K562 (cell line): ENCODE results near the gene HINT3. TPM values are rescaled to one million over a fixed set of nuclear protein-coding genes. Genes with fewer than 3 reads are reported as not detected.

Source experiments
- ATAC-seq: fragments of 200-7000 bp; cut with Tn5 transposase; 3 replicates; pipeline ENCODE4 v1.9.1; 2020; ENCODE audit warnings: moderate library complexity
- Bru-seq: library from RNA; stranded (reverse); fragments of 400-500 nt; gene quantifications from one replicate; lab custom pipeline; 2021; lab: Mats Ljungman, UMichigan
- BruChase-seq, 2 experiments: library from RNA; stranded (reverse); fragments of 400-500 nt; gene quantifications; one replicate each; lab custom pipeline; 2021; lab: Mats Ljungman, UMichigan
- BruUV-seq: library from RNA; stranded (reverse); fragments of 400-500 nt; replicated peaks from 2 replicates; lab custom pipeline; 2021; lab: Mats Ljungman, UMichigan
- CTCF ChIA-PET: fragments of 300-600 bp; formaldehyde crosslinking; extraction: SDS; loops from one replicate; lab custom pipeline; 2021; ENCODE audit warnings: low intra/inter-chr PET ratio; lab: Yijun Ruan, JAX
- POLR2A ChIA-PET: fragments of 300-600, 350-650 bp; sonication (Branson Sonifier 250); formaldehyde crosslinking; extraction: SDS; loops from one replicate; lab custom pipeline; 2021; ENCODE audit warnings: antibody characterized with exemption, inconsistent platforms; lab: Yijun Ruan, JAX
- DNase-seq, 4 experiments: peaks; one replicate each; pipeline versions ENCODE4 v3.0.0 to v3.0.0-alpha.2; 2011 to 2018; ENCODE audit warnings: low spot score in 3 of 4, mixed read lengths in 3 of 4; ENCODE audit errors: extremely low read depth in 1 of 4
- FAIRE-seq: peaks from 2 replicates; lab custom pipeline; 2011; peaks lifted over from hg19 to GRCh38; lab: Jason Lieb, UNC
- H2AFZ ChIP-seq: 2 replicates; pipeline ENCODE4 v1.6.0; 2011; ENCODE audit warnings: low read depth, low read length, control low read depth, inconsistent platforms
- H3K27ac ChIP-seq: fragments of 200-600 bp; 3 replicates; pipeline ENCODE4 v1.8.0; 2011; ENCODE audit warnings: low read depth, mild to moderate bottlenecking, control low read depth, inconsistent platforms, low read length, moderate library complexity, mixed read lengths; ENCODE audit errors: extremely low read depth
- H3K27me3 ChIP-seq, 2 experiments: fragments of 300-600 bp in 1 of 2; 2 replicates in 1 of 2; 3 replicates in 1 of 2; pipeline versions ENCODE4 v1.6.0 to v1.8.0; 2011; ENCODE audit warnings: inconsistent platforms in 2 of 2, low read length in 2 of 2, mild to moderate bottlenecking in 1 of 2, mixed read lengths in 1 of 2, moderate library complexity in 1 of 2; ENCODE audit not compliant: control insufficient read depth in 2 of 2, insufficient read depth in 2 of 2
- H3K36me3 ChIP-seq: fragments of 300-600 bp; 3 replicates; pipeline ENCODE4 v1.8.0; 2011; ENCODE audit warnings: mild to moderate bottlenecking, low read length, inconsistent platforms; ENCODE audit not compliant: control insufficient read depth, insufficient read depth
- H3K4me1 ChIP-seq, 2 experiments: fragments of 200-600 bp in 1 of 2; replicated peaks in 1 of 2; 2 replicates in 1 of 2; 3 replicates in 1 of 2; pipeline versions ENCODE4 v1.5.1 to v1.8.0; 2011; ENCODE audit warnings: inconsistent platforms in 2 of 2, low read length in 2 of 2, mild to moderate bottlenecking in 1 of 2, mixed read lengths in 1 of 2, moderate library complexity in 1 of 2; ENCODE audit not compliant: control insufficient read depth in 2 of 2, insufficient read depth in 2 of 2
- H3K4me2 ChIP-seq: 2 replicates; pipeline ENCODE4 v1.6.1; 2011; ENCODE audit warnings: low read length, control low read depth, inconsistent platforms, mixed read lengths; ENCODE audit not compliant: insufficient read depth
- H3K4me3 ChIP-seq: fragments of 200-600 bp; sonication (generic), shearing (Covaris generic); 2 replicates; pipeline ENCODE4 v1.5.1; 2016; ENCODE audit warnings: control low read depth, inconsistent platforms
- H3K79me2 ChIP-seq: fragments of 200-600 bp; 3 replicates; pipeline ENCODE4 v1.8.0; 2011; ENCODE audit warnings: low read length, inconsistent platforms; ENCODE audit not compliant: control insufficient read depth, insufficient read depth
- H3K9ac ChIP-seq, 2 experiments: 2 replicates each; pipeline versions ENCODE4 v1.6.0 to v1.6.1; 2011; ENCODE audit warnings: low read depth in 2 of 2, low read length in 2 of 2, control low read depth in 1 of 2, inconsistent platforms in 1 of 2, mild to moderate bottlenecking in 1 of 2, mixed read lengths in 1 of 2; ENCODE audit not compliant: insufficient read depth in 1 of 2
- H3K9me1 ChIP-seq: one replicate; pipeline ENCODE4 v1.6.0; 2011; ENCODE audit warnings: inconsistent platforms, mild to moderate bottlenecking, low read length, moderate library complexity; ENCODE audit not compliant: control insufficient read depth, insufficient read depth
- H3K9me3 ChIP-seq: replicated peaks from 2 replicates; pipeline ENCODE4 v1.5.1; 2011; ENCODE audit warnings: low read depth, low read length, inconsistent platforms; ENCODE audit not compliant: control insufficient read depth, insufficient read depth
- H4K20me1 ChIP-seq: replicated peaks from 2 replicates; pipeline ENCODE4 v1.6.1; 2011; ENCODE audit warnings: low read length, inconsistent platforms, mixed read lengths; ENCODE audit not compliant: control insufficient read depth, insufficient read depth
- E2F5 ChIP-seq: sonication (generic); formaldehyde crosslinking; IDR thresholded peaks from 2 replicates; pipeline ENCODE4 v1.8.0; 2022; ENCODE audit warnings: mild to moderate bottlenecking, missing genetic modification reagents
- E2F6 ChIP-seq, 2 experiments: IDR thresholded peaks; 2 replicates each; pipeline ENCODE4 v1.6.1; 2011; ENCODE audit warnings: borderline replicate concordance in 1 of 2, control low read depth in 1 of 2, low read depth in 1 of 2, low read length in 1 of 2, mild to moderate bottlenecking in 1 of 2, mixed read lengths in 1 of 2, moderate library complexity in 1 of 2; ENCODE audit not compliant: insufficient read depth in 1 of 2, insufficient read length in 1 of 2, poor library complexity in 1 of 2, severe bottlenecking in 1 of 2; ENCODE audit errors: extremely low read depth in 1 of 2
- SRSF9 ChIP-seq: fragments of 200-400 bp; formaldehyde crosslinking; IDR thresholded peaks from 2 replicates; pipeline ENCODE4 v1.6.1; 2017; ENCODE audit warnings: low read depth, low read length, borderline replicate concordance
- TRIM25 ChIP-seq: fragments of 450-650 bp; IDR thresholded peaks from 2 replicates; pipeline ENCODE4 v1.7.0; 2016; ENCODE audit warnings: borderline replicate concordance
- WGBS: fragments of 100-300 bp; shearing (Covaris generic); methylation state at CpG from one replicate; pipeline ENCODE4 v1.1.6; 2016; ENCODE audit warnings: low coverage, mixed read lengths; ENCODE audit not compliant: insufficient coverage; ENCODE audit errors: missing lambda C conversion rate; 5-methylcytosine and 5-hydroxymethylcytosine counted together
- in situ Hi-C: fragments of 300-500 bp; cut with MboI; formaldehyde crosslinking; loops from 4 replicates; pipeline ENCODE4 v1.15.0; 2018; ENCODE audit warnings: inconsistent platforms, mixed read lengths
- intact Hi-C: fragments of 100-400 bp; cut with micrococcal nuclease; formaldehyde crosslinking; loops from 2 replicates; pipeline ENCODE4 v1.14.2; 2022
- long read RNA-seq, 3 experiments: library from polyadenylated mRNA in 2 of 3; library from RNA in 1 of 3; unstranded in 2 of 3; stranded (forward) in 1 of 3; transcript quantifications; one replicate each; pipeline ENCODE4 v2.0.0, GENCODE V29; 2019 to 2022
- polyA minus RNA-seq, 3 experiments: library from RNA; depleted of rRNA, polyadenylated mRNA; stranded (reverse); fragments of >200 nt; gene quantifications; 2 replicates each; pipeline ENCODE4 v1.2.3, GENCODE V29; 2011
- polyA plus RNA-seq, 8 experiments: library from polyadenylated mRNA; depleted of rRNA in 4 of 8; stranded (reverse) in 5 of 8; unstranded in 3 of 8; fragments of >200 nt; fragmentation: Nextera tagmentation in 2 of 8; fragmentation: Illumina TruSeq in 1 of 8; extraction: Ambion mirVana in 2 of 8; extraction: Trizol in 1 of 8; gene quantifications; 2 replicates each; pipeline versions ENCODE4 v1.2.1 to v1.2.3, GENCODE V29; 2011 to 2014; ENCODE audit warnings: inconsistent platforms in 1 of 8, missing spikeins in 1 of 8
- total RNA-seq, 7 experiments: library from RNA; depleted of rRNA in 6 of 7; stranded (reverse); fragments of >200 nt in 6 of 7; fragmentation: Illumina TruSeq in 2 of 7; extraction: Trizol in 2 of 7; gene quantifications; 2 replicates each; pipeline versions ENCODE4 v1.2.1 to v1.2.3, GENCODE V29; 2011 to 2021; ENCODE audit warnings: low replicate concordance in 1 of 7

Gene HINT3
- total RNA-seq (2011; cell fraction: chromatin; rRNA removed; ENCODE audit: low replicate concordance) = 1.1 and 2.9 TPM in 2 replicates
- 1.2 and 1.3 TPM in 2 replicates for total RNA-seq (2011; cell fraction: nucleolus; rRNA removed)
- total RNA-seq (2011; cell fraction: nucleoplasm; rRNA removed) = 2.2 and 4.0 TPM in 2 replicates
- 11.8 and 13.7 TPM in 2 replicates for total RNA-seq (2014; rRNA removed)
- total RNA-seq (2014; rRNA removed; fragmentation: Illumina TruSeq; extraction: Trizol) = 16.6 and 16.9 TPM in 2 replicates
- total RNA-seq (2015; rRNA removed; fragmentation: Illumina TruSeq; extraction: Trizol) = 14.6 and 16.2 TPM in 2 replicates
- 10.8 and 11.3 TPM in 2 replicates for total RNA-seq (2021)
- 4.7 and 5.1 TPM in 2 replicates for polyA plus RNA-seq (2011; rRNA removed)
- polyA plus RNA-seq (2011; cell fraction: cytosol; rRNA removed) = 2.4 and 2.8 TPM in 2 replicates
- 0.98 and 1.3 TPM in 2 replicates for polyA plus RNA-seq (2011; cell fraction: nucleus; rRNA removed)
- polyA plus RNA-seq (2012) = 15.3 and 21.7 TPM in 2 replicates
- 12.6 and 13.7 TPM in 2 replicates for polyA plus RNA-seq (2014; fragmentation: Illumina TruSeq; extraction: Trizol)
- 1 to 10 TPM; 1.4 to 1.9 TPM for polyA plus RNA-seq (2014; fragmentation: Nextera tagmentation; extraction: Ambion mirVana)
- 7.6 and 8.9 TPM in 2 replicates for polyA plus RNA-seq (2014; rRNA removed)
- polyA minus RNA-seq (2011; rRNA and poly(A)+ RNA removed) = 3.1 and 4.7 TPM in 2 replicates
- polyA minus RNA-seq (2011; cell fraction: cytosol; rRNA and poly(A)+ RNA removed) = 3.5 and 6.0 TPM in 2 replicates
- polyA minus RNA-seq (2011; cell fraction: nucleus; rRNA and poly(A)+ RNA removed) = 1.3 and 2.2 TPM in 2 replicates
- Bru-seq, nascent RNA = percentile 80 among the genes with signal in this experiment
- BruChase-seq, experiment 1, labeled RNA remaining after a 2-hour chase = percentile 84 among the genes with signal in this experiment
- BruChase-seq, experiment 2, labeled RNA remaining after a 6-hour chase = percentile 84 among the genes with signal in this experiment
- long read RNA-seq, experiment 1, transcript HINT3-201 (5 exons, 3,314 nt) = major isoform, 27 of 41 reads
- long read RNA-seq, experiment 1, partial matches to known transcripts = 1 of 41 reads
- long read RNA-seq, experiment 1, other reads (novel, unspliced or antisense) = 13 of 41 reads
- long read RNA-seq, experiment 2, partial matches to known transcripts = 1 of 17 reads
- long read RNA-seq, experiment 2, other reads (novel, unspliced or antisense) = 16 of 17 reads
- long read RNA-seq, experiment 3, transcript HINT3-201 (5 exons, 3,314 nt) = major isoform, 8 of 8 reads
- long read RNA-seq, experiment 3, partial matches to known transcripts = 0 of 8 reads
- long read RNA-seq, experiment 3, other reads (novel, unspliced or antisense) = 0 of 8 reads

- Histone ChIP-seq H3K4me2 (peak within 1 kb of the TSS; percentile 88), H4K20me1 (no peaks in the 10 kb centered on the region), H2AFZ (peak within 1 kb of the TSS; percentile 96), H3K27me3 (no peaks in the 10 kb centered on the region), H3K4me1 (peaks cover 30 to 34% of the 10 kb centered on the region in 2 experiments; a peak in 4 of 5 replicates), H3K9me3 (no peaks in the 10 kb centered on the region), H3K79me2 (peaks cover 33% of the 10 kb centered on the region), H3K27ac (peak within 1 kb of the TSS; percentile 89), H3K9me1 (no peaks in the 10 kb centered on the region), H3K36me3 (peaks cover 3% of the 10 kb centered on the region; the same call in 2 of the 3 replicates), H3K9ac (peak within 1 kb of the TSS; percentile 86 to 91), H3K4me3 (peak within 1 kb of the TSS; percentile 86)
- under 1% methylated on average over 74 of the region's 82 CpGs for WGBS
- POLR2A ChIA-PET = interaction anchor here (0.5 to 3.8 kb wide), 25 partner anchors 9 to 727 kb away, joined by 3 to 26 read pairs (median 4); partner anchors contain the start of genes NCOA7 and TRMT11
- peak; percentile 84 to 100 (median 88) for DNase-seq
- intact Hi-C loops = loop anchor here (1.0 to 5.0 kb wide), 9 partner anchors 18 to 649 kb away; no protein-coding TSS in a partner anchor
- in situ Hi-C loops = loop anchor here (5.0 kb wide), 1 partner anchor 99 kb away; no protein-coding TSS in a partner anchor
- no TSS peak for BruUV-seq
- peak; percentile 96 for FAIRE-seq
- ATAC-seq = peak; percentile 86
- CTCF ChIA-PET = interaction anchor here (0.6 to 1.9 kb wide), 7 partner anchors 17 to 177 kb away, joined by 3 to 16 read pairs (median 7); no protein-coding TSS in a partner anchor
- TF ChIP-seq TRIM25 = no peak
- peak; percentile 30; the same call in 1 of the 2 replicates for TF ChIP-seq E2F5 (CRISPR knock-in tag)
- TF ChIP-seq E2F6 (IDR thresholded peaks at IDR 0.05; ENCODE audit: borderline replicate concordance in 1 of 2, extremely low read depth in 1 of 2, insufficient read depth in 1 of 2, insufficient read length in 1 of 2, low read depth in 1 of 2, low read length in 1 of 2, poor library complexity in 1 of 2, severe bottlenecking in 1 of 2) = peak; percentile 72 to 82
- TF ChIP-seq SRSF9 = no peak
These were observed at the start of gene HINT3 for GRCh38 chr6:125956506-125957390. TSS of gene HINT3 (plus strand) at chr6:125956770. CDS start at chr6:125956978, 208 bp downstream.
